Fibroblast of skin of left biceps (primary cell): ENCODE measurements around the gene GAGE13.
"Not testable (repeated sequence)": the region's sequence is repeated elsewhere in the genome, so short reads cannot be mapped to it uniquely, and the experiment has no call there.

Experiments used
- DNase-seq, 2 experiments: peaks; one replicate each; pipeline ENCODE4 v3.0.0-alpha.2; 2013; ENCODE audit warnings: low read depth in 2 of 2

GAGE13 gene

DNA sequence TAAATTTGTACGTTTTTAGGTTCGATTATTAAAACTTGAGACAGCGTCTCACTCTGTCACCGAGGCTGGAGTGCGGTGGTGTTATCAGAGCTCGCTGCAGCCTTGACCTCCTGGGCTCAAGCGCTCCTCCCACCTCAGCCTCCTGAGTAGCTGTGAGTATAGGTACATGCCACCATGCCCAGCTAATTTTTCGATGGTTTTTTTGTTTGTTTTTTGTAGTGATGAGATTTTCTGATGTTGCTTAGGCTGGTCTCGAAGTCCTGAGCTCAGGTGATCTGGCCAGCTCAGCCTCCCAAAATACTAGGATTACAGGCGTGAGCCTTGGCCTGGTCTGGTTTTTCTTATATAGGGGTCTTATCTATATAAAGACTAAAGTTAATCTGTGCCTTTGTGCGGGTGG, 961 bp upstream of the GAGE13 start:
- not testable (repeated sequence) for DNase-seq

- DNase-seq: not testable (repeated sequence)
Observed at GRCh38 chrX:49331841-49332240, 459 bp downstream of the GAGE13 start.

- not testable (repeated sequence) for DNase-seq
Observed at GRCh38 chrX:49341449-49341848, 10.1 kb downstream of the GAGE13 start.

- not testable (repeated sequence) for DNase-seq
Observed at GRCh38 chrX:49344496-49345175, 13.3 kb downstream of the GAGE13 start.

DNA sequence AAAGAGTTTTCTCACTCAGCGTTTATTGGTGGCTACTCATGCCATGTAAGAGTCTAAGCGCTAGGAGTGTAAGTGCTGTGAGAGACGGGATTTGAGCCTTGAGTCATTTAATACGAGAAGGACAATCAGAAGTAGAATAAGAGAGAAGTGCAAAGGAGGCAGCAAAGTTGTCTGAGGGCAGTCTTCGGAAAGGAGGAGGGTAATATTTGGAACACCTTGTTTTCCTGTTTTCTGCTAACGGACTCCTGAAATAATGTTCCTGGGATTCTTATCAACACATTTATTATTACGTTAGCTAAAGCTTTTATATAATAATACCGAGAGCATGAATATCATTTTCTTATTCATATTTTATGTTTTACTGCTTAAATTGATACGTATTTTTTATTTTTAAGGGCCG, 14.0 kb downstream of the GAGE13 start:
- not testable (repeated sequence) for DNase-seq

- not testable (repeated sequence) for DNase-seq
Observed at GRCh38 chrX:49346150-49346549, 14.8 kb downstream of the GAGE13 start.
